HepG2 (cell line): Measurements from ENCODE around the gene TSPAN9. TPM values are rescaled to one million over a fixed set of nuclear protein-coding genes. Genes with fewer than 3 reads are reported as not detected.

Experiments
- ATAC-seq: fragments of 200-7000 bp; cut with Tn5 transposase; 3 replicates; pipeline ENCODE4 v1.9.1; 2020; ENCODE audit warnings: mild to moderate bottlenecking, moderate library complexity
- BruUV-seq: library from RNA; stranded (reverse); fragments of 400-500 nt; replicated peaks from 2 replicates; lab custom pipeline; 2021; lab: Mats Ljungman, UMichigan
- CTCF ChIA-PET: fragments of 300-600 bp; formaldehyde crosslinking; extraction: SDS; loops from one replicate; lab custom pipeline; 2021; ENCODE audit warnings: low total read pairs, inconsistent platforms, low intra/inter-chr PET ratio; lab: Yijun Ruan, JAX
- POLR2A ChIA-PET: fragments of 350-600 bp; sonication (Branson Sonifier 250); formaldehyde crosslinking; loops from one replicate; lab custom pipeline; 2020; ENCODE audit warnings: antibody characterized with exemption, inconsistent platforms; lab: Yijun Ruan, JAX
- DNase-seq: peaks from one replicate; pipeline ENCODE4 v3.0.0-alpha.2; 2015; ENCODE audit warnings: low spot score
- FAIRE-seq: peaks from 3 replicates; lab custom pipeline; 2011; peaks lifted over from hg19 to GRCh38; lab: Jason Lieb, UNC
- H2AFZ ChIP-seq: one replicate; pipeline ENCODE4 v1.6.1; 2011; ENCODE audit warnings: low read length, inconsistent platforms
- H3K27ac ChIP-seq: fragments of 300-600 bp; 3 replicates; pipeline ENCODE4 v1.8.0; 2011; ENCODE audit warnings: mixed run types, mild to moderate bottlenecking, mixed read lengths, low read length, inconsistent platforms; ENCODE audit not compliant: insufficient read depth; ENCODE audit errors: extremely low read length
- H3K27me3 ChIP-seq, 2 experiments: fragments of 200-600 bp in 1 of 2; 2 replicates in 1 of 2; 3 replicates in 1 of 2; pipeline versions ENCODE4 v1.6.0 to v1.8.0; 2011; ENCODE audit warnings: low read length in 2 of 2, mild to moderate bottlenecking in 2 of 2, moderate library complexity in 2 of 2, inconsistent platforms in 1 of 2; ENCODE audit not compliant: insufficient read depth in 2 of 2, control insufficient read depth in 1 of 2
- H3K36me3 ChIP-seq, 2 experiments: fragments of 200-600 bp in 1 of 2; replicated peaks in 1 of 2; 2 replicates in 1 of 2; 3 replicates in 1 of 2; pipeline versions ENCODE4 v1.5.1 to v1.8.0; 2011; ENCODE audit warnings: low read length in 2 of 2, inconsistent platforms in 1 of 2; ENCODE audit not compliant: insufficient read depth in 2 of 2, control insufficient read depth in 1 of 2
- H3K4me1 ChIP-seq: 2 replicates; pipeline ENCODE4 v1.5.1; 2012; ENCODE audit warnings: low read length, inconsistent platforms; ENCODE audit not compliant: insufficient read depth
- H3K4me2 ChIP-seq: 2 replicates; pipeline ENCODE4 v1.6.0; 2011; ENCODE audit warnings: low read depth, low read length, inconsistent platforms
- H3K4me3 ChIP-seq, 3 experiments: fragments of 200-600 bp in 1 of 3; sonication (generic), shearing (Covaris generic) in 1 of 3; replicated peaks in 1 of 3; 2 replicates each; pipeline ENCODE4 v1.5.1; 2011 to 2016; ENCODE audit warnings: low read length in 3 of 3, inconsistent platforms in 2 of 3, low read depth in 2 of 3, mild to moderate bottlenecking in 2 of 3, control low read depth in 1 of 3, mixed read lengths in 1 of 3; ENCODE audit not compliant: insufficient read depth in 1 of 3
- H3K79me2 ChIP-seq: one replicate; pipeline ENCODE4 v1.6.1; 2011; ENCODE audit warnings: low read length, inconsistent platforms; ENCODE audit not compliant: insufficient read depth
- H3K9ac ChIP-seq: 2 replicates; pipeline ENCODE4 v1.6.0; 2011; ENCODE audit warnings: mild to moderate bottlenecking, low read depth, low read length, inconsistent platforms; ENCODE audit not compliant: insufficient read depth
- H3K9me3 ChIP-seq: 2 replicates; pipeline ENCODE4 v1.5.1; 2012; ENCODE audit warnings: mild to moderate bottlenecking, low read length
- H4K20me1 ChIP-seq: 2 replicates; pipeline ENCODE4 v1.6.0; 2011; ENCODE audit warnings: inconsistent platforms, mild to moderate bottlenecking, low read length, moderate library complexity; ENCODE audit not compliant: insufficient read depth
- ATAD3A ChIP-seq: sonication (generic); formaldehyde crosslinking; IDR thresholded peaks from 2 replicates; pipeline ENCODE4 v1.4.0; 2020; ENCODE audit warnings: missing genetic modification reagents
- CREBL2 ChIP-seq: sonication (generic); formaldehyde crosslinking; IDR thresholded peaks from 2 replicates; pipeline ENCODE4 v1.8.1; 2023; ENCODE audit warnings: missing genetic modification reagents, mild to moderate bottlenecking, borderline replicate concordance
- ELF1 ChIP-seq: sonication (generic); formaldehyde crosslinking; IDR thresholded peaks from 2 replicates; pipeline ENCODE4 v1.4.0; 2020; ENCODE audit warnings: missing genetic modification reagents
- EP300 ChIP-seq, 3 experiments: sonication (generic) in 1 of 3; formaldehyde crosslinking in 1 of 3; IDR thresholded peaks; 2 replicates each; pipeline versions ENCODE4 v1.5.1 to v1.6.1; 2011 to 2020; ENCODE audit warnings: low read depth in 2 of 3, low read length in 2 of 3, borderline replicate concordance in 1 of 3, improper control_type of control experiment in 1 of 3, mild to moderate bottlenecking in 1 of 3, missing genetic modification reagents in 1 of 3, moderate library complexity in 1 of 3
- IKZF4 ChIP-seq: sonication (generic); formaldehyde crosslinking; IDR thresholded peaks from 2 replicates; pipeline ENCODE4 v1.5.1; 2020; ENCODE audit warnings: borderline replicate concordance, mild to moderate bottlenecking, low read depth, missing genetic modification reagents; ENCODE audit errors: not compliant biosample characterization
- KDM5A ChIP-seq: fragments of 200-600 bp; sonication (generic); IDR thresholded peaks from 2 replicates; pipeline ENCODE4 v1.7.0; 2018; ENCODE audit warnings: antibody characterized with exemption, mild to moderate bottlenecking, low read length, borderline replicate concordance
- NR0B2 ChIP-seq: sonication (generic); formaldehyde crosslinking; IDR thresholded peaks from 2 replicates; pipeline ENCODE4 v1.4.0; 2020; ENCODE audit warnings: mild to moderate bottlenecking, missing genetic modification reagents
- PLSCR1 ChIP-seq: sonication (generic); formaldehyde crosslinking; IDR thresholded peaks from 2 replicates; pipeline ENCODE4 v1.5.0; 2020; ENCODE audit warnings: missing genetic modification reagents, mild to moderate bottlenecking, borderline replicate concordance
- SIX4 ChIP-seq: sonication (generic); formaldehyde crosslinking; IDR thresholded peaks from 2 replicates; pipeline ENCODE4 v1.4.0; 2020; ENCODE audit warnings: missing genetic modification reagents
- SRF ChIP-seq: IDR thresholded peaks from 2 replicates; pipeline ENCODE4 v1.6.1; 2011; ENCODE audit warnings: mild to moderate bottlenecking, low read depth, low read length, moderate library complexity
- TCF7L2 ChIP-seq: IDR thresholded peaks from 2 replicates; pipeline ENCODE4 v1.6.1; 2011; ENCODE audit warnings: mild to moderate bottlenecking, low read depth, low read length, moderate library complexity
- UBTF ChIP-seq: sonication (generic); formaldehyde crosslinking; IDR thresholded peaks from 2 replicates; pipeline ENCODE4 v1.4.0; 2020; ENCODE audit warnings: mild to moderate bottlenecking, missing genetic modification reagents
- ZNF20 ChIP-seq: sonication (generic); formaldehyde crosslinking; IDR thresholded peaks from 2 replicates; pipeline ENCODE4 v1.4.0; 2020; ENCODE audit warnings: mild to moderate bottlenecking, moderate library complexity, missing genetic modification reagents
- ZNF251 ChIP-seq: sonication (generic); formaldehyde crosslinking; IDR thresholded peaks from 2 replicates; pipeline ENCODE4 v1.9.0; 2021; ENCODE audit warnings: mild to moderate bottlenecking, missing genetic modification reagents
- ZNF354B ChIP-seq: sonication (generic); formaldehyde crosslinking; IDR thresholded peaks from 2 replicates; pipeline ENCODE4 v1.8.0; 2022; ENCODE audit warnings: mild to moderate bottlenecking, missing genetic modification reagents
- ZNF513 ChIP-seq: sonication (generic); formaldehyde crosslinking; conservative IDR thresholded peaks from 2 replicates; pipeline ENCODE4 v1.5.0; 2020; ENCODE audit warnings: missing genetic modification reagents
- ZNF691 ChIP-seq: sonication (generic); formaldehyde crosslinking; IDR thresholded peaks from 2 replicates; pipeline ENCODE4 v1.4.0; 2020; ENCODE audit warnings: missing genetic modification reagents, low read depth, mild to moderate bottlenecking, borderline replicate concordance
- WGBS: methylation state at CpG from one replicate; pipeline ENCODE4 v1.1.6; 2017; ENCODE audit warnings: low lambda C conversion rate; 5-methylcytosine and 5-hydroxymethylcytosine counted together
- in situ Hi-C: cut with HindIII; loops from 2 replicates; pipeline ENCODE4 v1.10.0; 2017; ENCODE audit warnings: low pct_unique_long_range_greater_than_20kb; ENCODE audit not compliant: extremely low pct_ligation_motif_present
- intact Hi-C: fragments of 100-400 bp; cut with micrococcal nuclease; formaldehyde crosslinking; loops from one replicate; pipeline ENCODE4 v1.10.0; 2022; ENCODE audit not compliant: unreplicated experiment
- polyA plus RNA-seq, 8 experiments: library from polyadenylated mRNA; depleted of rRNA in 3 of 8; stranded (reverse) in 7 of 8; unstranded in 1 of 8; fragments of >200 nt; fragmentation: Illumina TruSeq in 4 of 8; extraction: Trizol in 4 of 8; gene quantifications; 2 replicates each; pipeline versions ENCODE4 v1.2.1 to v1.2.3, GENCODE V29; 2011 to 2016; ENCODE audit warnings: low read depth in 4 of 8, missing spikeins in 1 of 8, mixed read lengths in 1 of 8; ENCODE audit not compliant: insufficient read depth in 1 of 8
- total RNA-seq, 5 experiments: library from RNA; depleted of rRNA; stranded (reverse); fragments of >200 nt; fragmentation: Illumina TruSeq; extraction: Trizol; gene quantifications; 2 replicates each; pipeline ENCODE4 v1.2.3, GENCODE V29; 2016; ENCODE audit warnings: low read depth in 1 of 5

The TSPAN9 gene
- total and polyA plus RNA-seq, 2 of the 13 experiments (the other 11 are each of a cell fraction or from before 2014, with no cell fraction given): 18.1 to 42.3 TPM

GRCh38 chr12:3028108-3028507, 49.1 kb upstream of the TSPAN9 start:
- in situ Hi-C loops (no loop called here), intact Hi-C loops (no loop called here)
- no peak overlapping the region for H3K9ac ChIP-seq
- H3K79me2 ChIP-seq: no peaks in the 10 kb centered on the region
- FAIRE-seq (no peak), ATAC-seq (no peak), DNase-seq (no peak)
- no peak overlapping the region for H3K4me2 ChIP-seq
- no peak overlapping the region for H3K4me3 ChIP-seq
- peaks cover 35 to 72% of the 10 kb centered on the region in 2 experiments for H3K36me3 ChIP-seq
- H3K9me3 ChIP-seq: no peaks in the 10 kb centered on the region
- no peaks in the 10 kb centered on the region for H3K27me3 ChIP-seq
- no TSS peak for BruUV-seq
- ChIA-PET CTCF (no interaction called here), POLR2A (no interaction called here)
- no peaks in the 10 kb centered on the region for H4K20me1 ChIP-seq
- no peak overlapping the region for H2AFZ ChIP-seq
- no peaks in the 10 kb centered on the region for H3K4me1 ChIP-seq
- 86% methylated on average over 7 of the region's 7 CpGs for WGBS
- H3K27ac ChIP-seq: no peak overlapping the region
- TF ChIP-seq ZNF20 (CRISPR knock-in tag): no peak
- no peak for TF ChIP-seq ATAD3A (CRISPR knock-in tag)
- no peak for TF ChIP-seq ZNF691 (CRISPR knock-in tag)
- TF ChIP-seq ELF1: no peak
- TF ChIP-seq CREBL2 (CRISPR knock-in tag): no peak
- no peak for TF ChIP-seq TCF7L2
- no peak for TF ChIP-seq KDM5A
- no peak for TF ChIP-seq NR0B2 (CRISPR knock-in tag)
- no peak for TF ChIP-seq IKZF4 (CRISPR knock-in tag)
- TF ChIP-seq UBTF (CRISPR knock-in tag): no peak
- TF ChIP-seq ZNF513: no peak
- TF ChIP-seq ZNF251 (CRISPR knock-in tag): no peak
- no peak for TF ChIP-seq SRF
- TF ChIP-seq PLSCR1 (CRISPR knock-in tag): no peak
- no peak for TF ChIP-seq ZNF354B
- no peak for TF ChIP-seq EP300 (IDR thresholded peaks at IDR 0.05; ENCODE audit: low read depth in 2 of 2, low read length in 2 of 2)
- no peak for TF ChIP-seq EP300 (CRISPR knock-in tag; IDR thresholded peaks at IDR 0.05; ENCODE audit: borderline replicate concordance)
- no peak for TF ChIP-seq SIX4 (CRISPR knock-in tag)
